Testis (tissue), 3 donors: Measurements from ENCODE around the gene CLDND2. TPM values are rescaled to one million over a fixed set of nuclear protein-coding genes. Genes with fewer than 3 reads are reported as not detected.

Source experiments
- DNase-seq: peaks from one replicate; pipeline ENCODE4 v3.0.0-alpha.2; 2019
- H3K27ac ChIP-seq, 2 donors: fragments of 200-600 bp; sonication (generic); one replicate each; pipeline ENCODE4 v1.5.1; 2019
- H3K27me3 ChIP-seq: fragments of 200-600 bp; sonication (generic); one replicate; pipeline ENCODE4 v1.5.1; 2019
- H3K36me3 ChIP-seq: fragments of 200-600 bp; sonication (generic); one replicate; pipeline ENCODE4 v1.5.1; 2017; ENCODE audit warnings: low read depth; ENCODE audit errors: missing control alignments
- H3K4me1 ChIP-seq: fragments of 200-600 bp; sonication (generic); one replicate; pipeline ENCODE4 v1.5.1; 2019
- H3K4me3 ChIP-seq, 2 donors: fragments of 200-600 bp; sonication (generic); one replicate each; pipeline ENCODE4 v1.5.1; 2017 to 2019
- H3K9me3 ChIP-seq: fragments of 200-600 bp; sonication (generic); one replicate; pipeline ENCODE4 v1.5.1; 2017
- CTCF ChIP-seq, 3 experiments: fragments of 450-650 bp in 2 of 3; fragments of 200-600 bp in 1 of 3; sonication (generic) in 1 of 3; IDR thresholded peaks; one replicate each; pipeline ENCODE4 v1.5.1; 2016 to 2019; ENCODE audit warnings: antibody characterized with exemption in 3 of 3, mild to moderate bottlenecking in 2 of 3, moderate library complexity in 1 of 3
- POLR2A ChIP-seq: fragments of 450-650 bp; IDR thresholded peaks from one replicate; pipeline ENCODE4 v1.6.1; 2017; ENCODE audit warnings: antibody characterized with exemption, mild to moderate bottlenecking, moderate library complexity
- WGBS, 2 donors: methylation state at CpG; one replicate each; pipeline ENCODE4 v1.1.5; 2018; 5-methylcytosine and 5-hydroxymethylcytosine counted together
- intact Hi-C: fragments of 100-400 bp; cut with DNase I; formaldehyde crosslinking; loops from one replicate; pipeline ENCODE4 v1.15.1; 2023; ENCODE audit warnings: low total_unique reads
- polyA plus RNA-seq: library from polyadenylated mRNA; stranded (reverse); fragments of 350-450 nt; fragmentation: Illumina TruSeq; extraction: RNeasy Lipid Tissue Mini Kit (QIAGEN cat#74804); gene quantifications from one replicate; pipeline ENCODE4 v1.2.3, GENCODE V29; 2014; ENCODE audit warnings: low read depth, low replicate concordance; ENCODE audit not compliant: insufficient read depth
- total RNA-seq, 2 donors: library from RNA; depleted of rRNA; stranded (reverse); fragments of >200 nt; gene quantifications; one replicate each; pipeline ENCODE4 v1.2.3, GENCODE V29; 2016

The CLDND2 gene
- total and polyA plus RNA-seq, 3 donors from 2014 or later, result 10.0 to 41.2 (median 26.4) TPM

- no peaks in the 10 kb centered on the region for H3K36me3 ChIP-seq
- H3K27me3 ChIP-seq, result no peaks in the 10 kb centered on the region
- peak overlapping the region; percentile 1 to 44 for H3K27ac ChIP-seq
Observed at GRCh38 chr19:51352783-51353360, 15.9 kb downstream of the CLDND2 start.

GRCh38 chr19:51351266-51351990 lies 17.4 kb downstream of the CLDND2 start:
- no peaks in the 10 kb centered on the region for H3K9me3 ChIP-seq
- H3K27ac ChIP-seq, result no peak overlapping the region
- TF ChIP-seq CTCF (IDR thresholded peaks at IDR 0.05) (no peak), POLR2A (no peak)
- WGBS, 2 donors, result 88 to 94% methylated on average over 11 of the region's 11 CpGs
- no peaks in the 10 kb centered on the region for H3K27me3 ChIP-seq
- H3K4me1 ChIP-seq, result peaks cover 4% of the 10 kb centered on the region
- intact Hi-C loops, result no loop called here
- DNase-seq, result no peak
- H3K36me3 ChIP-seq, result no peaks in the 10 kb centered on the region
- no peak overlapping the region for H3K4me3 ChIP-seq

More at GRCh38 chr19:51352783-51353360, 15.9 kb downstream of the CLDND2 start:
- intact Hi-C loops, result no loop called here
- TF ChIP-seq CTCF (IDR thresholded peaks at IDR 0.05), result no peak
- TF ChIP-seq POLR2A, result no peak
- Histone ChIP-seq H3K4me3 (no peak overlapping the region), H3K4me1 (peaks cover 4% of the 10 kb centered on the region), H3K9me3 (no peaks in the 10 kb centered on the region)
- 93 to 94% methylated on average over 12 to 16 of the region's 16 CpGs for WGBS, 2 donors
- no peak for DNase-seq

GRCh38 chr19:51347209-51347928 lies 21.4 kb downstream of the CLDND2 start:
- no peak overlapping the region for H3K27ac ChIP-seq
- no peak for DNase-seq
- H3K4me1 ChIP-seq, result no peaks in the 10 kb centered on the region
- no peak overlapping the region for H3K4me3 ChIP-seq
- intact Hi-C loops, result no loop called here
- H3K27me3 ChIP-seq, result no peaks in the 10 kb centered on the region
- H3K36me3 ChIP-seq, result no peaks in the 10 kb centered on the region
- no peaks in the 10 kb centered on the region for H3K9me3 ChIP-seq
- TF ChIP-seq POLR2A (no peak), CTCF (IDR thresholded peaks at IDR 0.05) (no peak)
- WGBS, 2 donors, result 79 to 87% methylated on average over 10 of the region's 10 CpGs

GRCh38 chr19:51346742-51347141 lies 22.1 kb downstream of the CLDND2 start:
- Histone ChIP-seq H3K9me3 (no peaks in the 10 kb centered on the region), H3K4me1 (no peaks in the 10 kb centered on the region), H3K4me3 (no peak overlapping the region), H3K27ac (no peak overlapping the region), H3K27me3 (no peaks in the 10 kb centered on the region), H3K36me3 (no peaks in the 10 kb centered on the region)
- DNase-seq, result no peak
- intact Hi-C loops, result no loop called here
- 88 to 91% methylated on average over 14 to 16 of the region's 17 CpGs for WGBS, 2 donors
- TF ChIP-seq CTCF (IDR thresholded peaks at IDR 0.05) (no peak), POLR2A (no peak)
